Ovary (tissue), 3 donors: ENCODE measurements around the gene XPC.

Experiments used
- EP300 ChIP-seq: sonication (generic); formaldehyde crosslinking; IDR thresholded peaks from one replicate; pipeline ENCODE4 v1.6.1; 2017; ENCODE audit warnings: antibody characterized with exemption
- POLR2A ChIP-seq: fragments of 450-650 bp; IDR thresholded peaks from one replicate; pipeline ENCODE4 v1.6.1; 2017; ENCODE audit warnings: antibody characterized with exemption, mild to moderate bottlenecking, moderate library complexity
- TF ChIP-seq, protein P1 (sequence below), 3 donors: fragments of 450-650 bp in 2 of 3; fragments of 200-600 bp in 1 of 3; IDR thresholded peaks; one replicate each; pipeline versions ENCODE4 v1.5.1 to v1.8.0; 2016 to 2022; ENCODE audit warnings: antibody characterized with exemption in 3 of 3, mild to moderate bottlenecking in 1 of 3
- donor health status: DM: no; HTN: no; CAD: no.

DNA sequence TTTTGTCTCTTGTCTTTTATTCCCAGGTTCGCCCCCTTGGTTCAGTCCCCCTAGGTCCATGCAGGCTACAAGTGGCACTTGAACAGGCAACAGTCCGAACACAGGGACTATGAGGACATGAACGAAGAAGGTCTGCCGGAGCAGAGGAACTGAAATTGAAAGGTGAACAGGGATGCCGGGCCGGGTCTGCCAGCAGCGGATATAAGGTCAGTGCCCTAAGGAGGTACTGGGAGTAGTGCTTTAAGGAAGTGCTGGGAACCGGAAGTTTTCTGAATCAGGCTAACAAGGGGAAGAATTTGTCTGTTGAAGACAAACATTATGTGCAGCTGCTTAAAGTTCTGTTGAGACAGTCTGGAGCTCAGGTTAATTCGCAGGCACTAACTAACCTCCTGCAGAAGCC is 47.0 kb upstream of the XPC start:
- TF ChIP-seq POLR2A (no peak), EP300 (no peak)
- TF ChIP-seq, protein P1, sequence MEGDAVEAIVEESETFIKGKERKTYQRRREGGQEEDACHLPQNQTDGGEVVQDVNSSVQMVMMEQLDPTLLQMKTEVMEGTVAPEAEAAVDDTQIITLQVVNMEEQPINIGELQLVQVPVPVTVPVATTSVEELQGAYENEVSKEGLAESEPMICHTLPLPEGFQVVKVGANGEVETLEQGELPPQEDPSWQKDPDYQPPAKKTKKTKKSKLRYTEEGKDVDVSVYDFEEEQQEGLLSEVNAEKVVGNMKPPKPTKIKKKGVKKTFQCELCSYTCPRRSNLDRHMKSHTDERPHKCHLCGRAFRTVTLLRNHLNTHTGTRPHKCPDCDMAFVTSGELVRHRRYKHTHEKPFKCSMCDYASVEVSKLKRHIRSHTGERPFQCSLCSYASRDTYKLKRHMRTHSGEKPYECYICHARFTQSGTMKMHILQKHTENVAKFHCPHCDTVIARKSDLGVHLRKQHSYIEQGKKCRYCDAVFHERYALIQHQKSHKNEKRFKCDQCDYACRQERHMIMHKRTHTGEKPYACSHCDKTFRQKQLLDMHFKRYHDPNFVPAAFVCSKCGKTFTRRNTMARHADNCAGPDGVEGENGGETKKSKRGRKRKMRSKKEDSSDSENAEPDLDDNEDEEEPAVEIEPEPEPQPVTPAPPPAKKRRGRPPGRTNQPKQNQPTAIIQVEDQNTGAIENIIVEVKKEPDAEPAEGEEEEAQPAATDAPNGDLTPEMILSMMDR (IDR thresholded peaks at IDR 0.05), result no peak
